ENCODE measurements around the gene KPNA4. TPM values are rescaled to one million over a fixed set of nuclear protein-coding genes. Genes with fewer than 3 reads are reported as not detected.
"Not testable (repeated sequence)": the region's sequence is repeated elsewhere in the genome, so short reads cannot be mapped to it uniquely, and the experiment has no call there.

The KPNA4 gene
- total and polyA plus RNA-seq, 2 experiments from 2014 or later = 17.4 to 33.1 TPM

DNA sequence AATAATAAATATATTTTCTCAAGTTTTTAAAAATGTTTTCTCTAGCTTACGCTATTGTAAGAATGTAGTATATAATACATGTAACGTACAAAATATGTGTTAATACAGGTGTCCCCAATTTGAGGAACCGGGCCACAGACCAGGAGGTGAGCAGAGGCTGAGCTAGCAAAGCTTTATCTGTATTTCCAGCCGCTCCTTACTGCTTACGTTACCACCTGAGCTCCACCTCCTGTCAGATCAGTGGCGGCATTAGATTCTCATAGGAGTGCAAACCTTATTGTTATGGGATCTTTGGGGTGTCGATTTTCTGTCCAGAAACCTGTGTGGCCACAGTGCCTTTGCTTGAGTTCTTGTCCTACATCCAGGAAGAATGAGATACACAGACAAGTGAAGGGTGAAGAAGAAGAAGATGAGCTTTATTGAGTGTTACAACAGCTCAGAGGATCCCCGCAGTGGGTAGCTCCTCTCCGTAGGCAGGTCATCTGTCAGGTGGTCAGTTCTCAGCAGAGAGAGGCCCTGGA lies 105.9 kb downstream of the KPNA4 start:
- Histone ChIP-seq H3K79me2 (ENCODE audit: insufficient read depth) (no peaks in the 10 kb centered on the region), H3K27me3 (replicated peaks; ENCODE audit: insufficient read depth) (no peaks in the 10 kb centered on the region), H3K9me2 (ENCODE audit: insufficient read depth) (no peaks in the 10 kb centered on the region), H3K4me1 (ENCODE audit: insufficient read depth) (no peaks in the 10 kb centered on the region), H3K4me2 (ENCODE audit: unreplicated experiment) (no peak overlapping the region), H3K9me3 (ENCODE audit: low read depth) (no peaks in the 10 kb centered on the region), H3K27ac (no peak overlapping the region), H3K4me3 (no peak overlapping the region), H3K9ac (no peak overlapping the region), H3K36me3 (ENCODE audit: low read depth) (no peaks in the 10 kb centered on the region), H4K20me1 (ENCODE audit: insufficient read depth) (no peaks in the 10 kb centered on the region), H2AFZ (no peak overlapping the region), H3F3A (ENCODE audit: insufficient read depth) (no peaks in the 10 kb centered on the region; the same call in 1 of the 2 replicates)
- 82 to 87% methylated on average over 9 of the region's 9 CpGs for WGBS, 2 experiments (ENCODE audit: low coverage in 1 of 2, low lambda C conversion rate in 2 of 2, missing lambda C conversion rate in 2 of 2)
- in situ Hi-C loops (cut with MboI) = no loop called here
- TF ChIP-seq EZH2phosphoT487 (IDR thresholded peaks at IDR 0.05; ENCODE audit: insufficient read depth, low read depth) (no peak), EZH2 (IDR thresholded peaks at IDR 0.05; ENCODE audit: insufficient read depth, poor library complexity, severe bottlenecking) (no peak)
- DNase-seq = no peak

DNA sequence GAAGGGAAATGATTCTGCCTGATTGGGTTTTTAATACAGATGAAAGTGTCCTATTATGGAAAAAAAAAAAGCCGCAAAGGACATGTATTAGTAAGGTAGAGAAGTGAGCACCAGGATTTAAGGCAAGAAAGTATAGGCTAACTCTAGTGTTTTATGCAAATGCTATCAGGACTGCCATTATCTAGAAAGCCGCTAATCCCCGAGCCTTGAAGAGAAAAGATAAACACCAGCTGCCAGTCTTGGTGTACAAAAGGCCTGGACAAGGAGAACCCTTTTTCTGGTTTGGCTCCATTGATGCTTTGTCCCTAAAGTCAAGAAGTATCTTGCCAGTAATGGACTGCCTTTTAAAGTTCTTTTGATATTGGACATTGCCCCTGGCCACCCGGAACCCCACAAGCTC lies 107.2 kb downstream of the KPNA4 start:
- no peaks in the 10 kb centered on the region for H3K9me2 ChIP-seq (ENCODE audit: insufficient read depth)
- no peaks in the 10 kb centered on the region for H3K9me3 ChIP-seq (ENCODE audit: low read depth)
- TF ChIP-seq EZH2 (IDR thresholded peaks at IDR 0.05; ENCODE audit: insufficient read depth, poor library complexity, severe bottlenecking) (no peak), EZH2phosphoT487 (IDR thresholded peaks at IDR 0.05; ENCODE audit: insufficient read depth, low read depth) (no peak)
- no peak overlapping the region for H2AFZ ChIP-seq
- no peak overlapping the region for H3K4me3 ChIP-seq
- H3K4me2 ChIP-seq (ENCODE audit: unreplicated experiment) = no peak overlapping the region
- H3K36me3 ChIP-seq (ENCODE audit: low read depth) = no peaks in the 10 kb centered on the region
- no peak overlapping the region for H3K27ac ChIP-seq
- DNase-seq = no peak
- H3F3A ChIP-seq (ENCODE audit: insufficient read depth) = no peaks in the 10 kb centered on the region; the same call in 1 of the 2 replicates
- no peak overlapping the region for H3K9ac ChIP-seq
- H3K4me1 ChIP-seq (ENCODE audit: insufficient read depth) = no peaks in the 10 kb centered on the region
- no peaks in the 10 kb centered on the region for H4K20me1 ChIP-seq (ENCODE audit: insufficient read depth)
- H3K79me2 ChIP-seq (ENCODE audit: insufficient read depth) = no peaks in the 10 kb centered on the region
- in situ Hi-C loops (cut with MboI) = no loop called here
- 80 to 82% methylated on average over 4 of the region's 4 CpGs for WGBS, 2 experiments (ENCODE audit: low coverage in 1 of 2, low lambda C conversion rate in 2 of 2, missing lambda C conversion rate in 2 of 2)
- no peaks in the 10 kb centered on the region for H3K27me3 ChIP-seq (replicated peaks; ENCODE audit: insufficient read depth)

DNA sequence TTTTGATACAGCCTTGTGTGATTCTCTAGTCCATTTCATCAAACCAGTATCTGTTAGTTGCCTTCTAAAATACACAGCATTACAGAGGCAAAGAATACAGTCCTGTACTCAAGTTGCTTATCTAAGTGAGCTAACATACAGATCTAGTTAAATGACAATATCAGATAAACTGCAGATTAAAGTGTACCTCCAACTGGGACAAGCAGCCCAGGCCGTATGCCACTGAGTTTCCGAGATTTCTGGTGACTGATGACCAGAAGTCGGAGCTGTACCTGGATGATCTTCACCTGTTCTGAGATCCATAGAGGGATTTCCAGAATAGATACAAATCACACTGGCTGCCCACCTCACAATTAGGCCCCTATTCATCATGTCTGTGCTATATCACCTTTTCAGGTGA lies 109.5 kb downstream of the KPNA4 start:
- in situ Hi-C loops (cut with MboI) = no loop called here
- no peak for DNase-seq
- no peak overlapping the region for H3K4me2 ChIP-seq (ENCODE audit: unreplicated experiment)

DNA sequence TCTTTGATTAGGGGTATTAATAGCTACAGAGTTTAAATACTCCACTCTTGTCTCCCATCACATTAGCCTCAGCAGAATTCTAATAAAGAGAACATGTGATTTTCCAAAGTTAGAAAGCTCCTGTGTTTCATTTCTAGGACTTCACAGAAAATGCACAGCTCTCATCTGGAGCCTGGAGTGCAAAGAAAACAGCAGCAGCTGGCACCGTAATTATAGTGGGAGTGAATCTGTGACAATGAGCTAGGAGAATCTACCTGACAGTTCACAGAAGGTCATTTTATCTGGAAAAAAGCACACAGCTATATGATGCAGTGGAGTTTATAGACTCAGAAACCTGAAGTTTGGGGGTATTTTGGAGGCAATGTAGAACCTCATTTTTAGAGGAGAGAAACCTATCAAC lies 110.4 kb downstream of the KPNA4 start:
- Histone ChIP-seq H3K79me2 (ENCODE audit: insufficient read depth) (no peaks in the 10 kb centered on the region), H3K27ac (no peak overlapping the region), H4K20me1 (ENCODE audit: insufficient read depth) (no peaks in the 10 kb centered on the region), H3K9me3 (ENCODE audit: low read depth) (no peaks in the 10 kb centered on the region), H3F3A (ENCODE audit: insufficient read depth) (peaks cover 8% of the 10 kb centered on the region), H3K4me3 (no peak overlapping the region), H3K27me3 (replicated peaks; ENCODE audit: insufficient read depth) (no peaks in the 10 kb centered on the region), H3K4me2 (ENCODE audit: unreplicated experiment) (no peak overlapping the region), H3K9me2 (ENCODE audit: insufficient read depth) (no peaks in the 10 kb centered on the region), H2AFZ (peak overlapping the region; percentile 57; the same call in 1 of the 2 replicates), H3K9ac (no peak overlapping the region), H3K4me1 (ENCODE audit: insufficient read depth) (peaks cover 18% of the 10 kb centered on the region), H3K36me3 (ENCODE audit: low read depth) (no peaks in the 10 kb centered on the region)
- TF ChIP-seq EZH2phosphoT487 (IDR thresholded peaks at IDR 0.05; ENCODE audit: insufficient read depth, low read depth) = no peak
- in situ Hi-C loops (cut with MboI) = no loop called here
- DNase-seq = no peak
- WGBS, 2 experiments (ENCODE audit: low coverage in 1 of 2, low lambda C conversion rate in 2 of 2, missing lambda C conversion rate in 2 of 2) = 21 to 26% methylated on average over 1 of the region's 1 CpG

More for the DNA sequence above, 109.5 kb downstream of the KPNA4 start:
- 96 to 99% methylated on average over 3 of the region's 3 CpGs for WGBS, 2 experiments (ENCODE audit: low coverage in 1 of 2, low lambda C conversion rate in 2 of 2, missing lambda C conversion rate in 2 of 2)
- Histone ChIP-seq H3K79me2 (ENCODE audit: insufficient read depth) (no peaks in the 10 kb centered on the region), H3K9me2 (ENCODE audit: insufficient read depth) (no peaks in the 10 kb centered on the region), H3F3A (ENCODE audit: insufficient read depth) (no peaks in the 10 kb centered on the region; the same call in 1 of the 2 replicates), H4K20me1 (ENCODE audit: insufficient read depth) (no peaks in the 10 kb centered on the region), H3K27me3 (replicated peaks; ENCODE audit: insufficient read depth) (no peaks in the 10 kb centered on the region), H3K36me3 (ENCODE audit: low read depth) (no peaks in the 10 kb centered on the region), H3K27ac (no peak overlapping the region), H3K4me1 (ENCODE audit: insufficient read depth) (peaks cover 10% of the 10 kb centered on the region), H3K4me3 (no peak overlapping the region), H3K9me3 (ENCODE audit: low read depth) (no peaks in the 10 kb centered on the region), H3K9ac (no peak overlapping the region), H2AFZ (no peak overlapping the region)
- TF ChIP-seq EZH2phosphoT487 (IDR thresholded peaks at IDR 0.05; ENCODE audit: insufficient read depth, low read depth) (no peak), EZH2 (IDR thresholded peaks at IDR 0.05; ENCODE audit: insufficient read depth, poor library complexity, severe bottlenecking) (no peak)

DNA sequence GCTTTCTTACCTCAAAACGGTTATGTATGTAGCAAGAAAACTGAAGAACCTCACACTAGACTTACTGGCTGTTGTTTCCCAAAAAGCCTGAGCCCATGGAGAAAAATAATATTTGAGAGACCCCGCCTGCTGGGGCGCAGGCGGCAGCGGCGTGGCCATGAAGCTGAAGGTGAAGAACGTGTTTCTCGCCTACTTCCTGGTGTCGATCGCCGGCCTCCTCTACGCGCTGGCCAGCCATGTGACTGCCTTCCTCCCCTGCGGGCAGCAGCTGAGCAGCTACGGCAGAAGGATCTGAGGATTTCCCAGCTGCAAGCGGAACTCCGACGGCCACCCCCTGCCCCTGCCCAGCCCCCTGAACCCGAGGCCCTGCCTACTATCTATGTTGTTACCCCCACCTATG lies 113.1 kb downstream of the KPNA4 start:
- H2AFZ ChIP-seq; H3K36me3 ChIP-seq (ENCODE audit: low read depth); H3K27me3 ChIP-seq (replicated peaks; ENCODE audit: insufficient read depth); H3K4me3 ChIP-seq; H3K4me2 ChIP-seq (ENCODE audit: unreplicated experiment); in situ Hi-C loops (cut with MboI); H3K9me2 ChIP-seq (ENCODE audit: insufficient read depth); H4K20me1 ChIP-seq (ENCODE audit: insufficient read depth); H3K9ac ChIP-seq; H3K9me3 ChIP-seq (ENCODE audit: low read depth); H3K27ac ChIP-seq; DNase-seq: not testable (repeated sequence)
- 96 to 97% methylated on average over 10 to 19 of the region's 19 CpGs for WGBS, 2 experiments (ENCODE audit: low coverage in 1 of 2, low lambda C conversion rate in 2 of 2, missing lambda C conversion rate in 2 of 2)
- Histone ChIP-seq H3F3A (ENCODE audit: insufficient read depth) (peaks cover 14% of the 10 kb centered on the region), H3K79me2 (ENCODE audit: insufficient read depth) (peaks cover 17% of the 10 kb centered on the region), H3K4me1 (ENCODE audit: insufficient read depth) (peaks cover 31% of the 10 kb centered on the region)

All from GM23248 (cell line).